Measurements from ENCODE around the gene ST14. TPM values are rescaled to one million over a fixed set of nuclear protein-coding genes. Genes with fewer than 3 reads are reported as not detected.

The ST14 gene
- total and polyA plus RNA-seq, 2 donors (not counting 3 experiments of a cell fraction or from before 2014, with no cell fraction given): 0.08 TPM; not detected in 1

DNA sequence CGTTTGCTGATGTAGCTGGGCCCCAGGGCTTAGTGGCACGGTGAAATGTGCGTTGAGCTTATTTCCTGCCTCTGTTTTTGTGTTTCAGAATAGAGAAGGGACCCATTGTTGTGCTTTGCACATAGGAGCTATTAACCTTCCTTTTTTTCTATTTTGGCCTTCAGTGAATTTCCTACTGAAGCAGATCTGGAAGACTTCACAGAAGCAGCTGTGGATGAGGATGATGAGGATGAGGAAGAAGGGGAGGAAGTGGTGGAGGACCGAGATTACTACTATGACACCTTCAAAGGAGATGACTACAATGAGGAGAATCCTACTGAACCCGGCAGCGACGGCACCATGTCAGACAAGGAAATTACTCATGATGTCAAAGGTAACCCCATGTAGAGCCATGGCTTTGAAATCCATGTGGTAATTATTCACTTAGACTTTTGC, 37.4 kb upstream of the ST14 start:
- Histone ChIP-seq H3K27me3 (ENCODE audit: control insufficient read depth in 2 of 2, insufficient read depth in 2 of 2, low read length in 2 of 2) (no peaks in the 10 kb centered on the region), H3K4me2 (ENCODE audit: insufficient read depth, low read length) (peak overlapping the region; percentile 68), H3K36me3 (ENCODE audit: control insufficient read depth in 2 of 2, extremely low read depth in 1 of 2, insufficient read depth in 2 of 2, low read length in 2 of 2) (peaks cover 12 to 17% of the 10 kb centered on the region in 2 experiments), H3K9ac (replicated peaks; ENCODE audit: extremely low read depth, insufficient read depth, low read length) (peak overlapping the region; percentile 45), H4K20me1 (replicated peaks; ENCODE audit: control insufficient read depth, extremely low read depth, insufficient read depth, low read length) (no peaks in the 10 kb centered on the region), H2AFZ (ENCODE audit: low read depth, low read length) (no peak overlapping the region), H3K9me1 (replicated peaks; ENCODE audit: control insufficient read depth, extremely low read depth, insufficient read depth, low read length) (no peaks in the 10 kb centered on the region), H3K4me3 (replicated peaks in 1 of 3; ENCODE audit: insufficient read depth in 1 of 3, low read depth in 1 of 3, low read length in 3 of 3) (peak overlapping the region in 1 of 3 experiments; percentile 6), H3K4me1 (ENCODE audit: control insufficient read depth, extremely low read depth, insufficient read depth, low read length) (peaks cover 66% of the 10 kb centered on the region), H3K9me3 (replicated peaks; ENCODE audit: control insufficient read depth, insufficient read depth, low read length) (no peaks in the 10 kb centered on the region), H3K79me2 (ENCODE audit: control insufficient read depth, insufficient read depth, low read length) (peaks cover 61% of the 10 kb centered on the region), H3K27ac (ENCODE audit: insufficient read depth, low read depth, low read length) (peak overlapping the region; percentile 84)
- FAIRE-seq (peak; percentile 91), DNase-seq (ENCODE audit: low read depth, low spot score) (peak; percentile 81)
- no TSS peak for BruUV-seq (replicated peaks)
- intact Hi-C loops (cut with micrococcal nuclease): loop anchor here (1.0 kb wide), 3 partner anchors 53 to 119 kb away; partner anchors contain the start of gene APLP2
- dilution Hi-C loops (cut with MboI; ENCODE audit: extremely low pct_ligation_motif_present, low sequenced_read_pairs): no loop called here
- POLR2A ChIA-PET: interaction anchor here (0.7 to 3.3 kb wide), 5 partner anchors 27 to 167 kb away, joined by 3 to 11 read pairs (median 3); partner anchors contain the start of genes APLP2 and PRDM10
- CTCF ChIA-PET: interaction anchor here (0.6 to 2.4 kb wide), 13 partner anchors 10 to 199 kb away, joined by 3 to 34 read pairs (median 4); partner anchors contain the start of gene PRDM10
- TF ChIP-seq POLR2A (IDR thresholded peaks at IDR 0.05; ENCODE audit: low read depth, low read length) (no peak), GATA2 (IDR thresholded peaks at IDR 0.05; ENCODE audit: insufficient read depth, insufficient read length, low read depth, low read length) (peak; percentile 84), MYC (IDR thresholded peaks at IDR 0.05; ENCODE audit: low read depth, low read length) (no peak), EZH2 (IDR thresholded peaks at IDR 0.05; ENCODE audit: borderline replicate concordance, low read depth, low read length, severe bottlenecking) (no peak), MAX (IDR thresholded peaks at IDR 0.05; ENCODE audit: insufficient read depth, insufficient read length) (no peak), POLR2AphosphoS5 (IDR thresholded peaks at IDR 0.05; ENCODE audit: insufficient read depth, low read depth, low read length) (peak; percentile 52), JUN (IDR thresholded peaks at IDR 0.05; ENCODE audit: borderline replicate concordance, insufficient read depth, insufficient read length, low read depth) (peak; percentile 62), FOS (IDR thresholded peaks at IDR 0.05; ENCODE audit: borderline replicate concordance, insufficient read depth, low read length) (peak; percentile 78)
- TF ChIP-seq, protein P1, sequence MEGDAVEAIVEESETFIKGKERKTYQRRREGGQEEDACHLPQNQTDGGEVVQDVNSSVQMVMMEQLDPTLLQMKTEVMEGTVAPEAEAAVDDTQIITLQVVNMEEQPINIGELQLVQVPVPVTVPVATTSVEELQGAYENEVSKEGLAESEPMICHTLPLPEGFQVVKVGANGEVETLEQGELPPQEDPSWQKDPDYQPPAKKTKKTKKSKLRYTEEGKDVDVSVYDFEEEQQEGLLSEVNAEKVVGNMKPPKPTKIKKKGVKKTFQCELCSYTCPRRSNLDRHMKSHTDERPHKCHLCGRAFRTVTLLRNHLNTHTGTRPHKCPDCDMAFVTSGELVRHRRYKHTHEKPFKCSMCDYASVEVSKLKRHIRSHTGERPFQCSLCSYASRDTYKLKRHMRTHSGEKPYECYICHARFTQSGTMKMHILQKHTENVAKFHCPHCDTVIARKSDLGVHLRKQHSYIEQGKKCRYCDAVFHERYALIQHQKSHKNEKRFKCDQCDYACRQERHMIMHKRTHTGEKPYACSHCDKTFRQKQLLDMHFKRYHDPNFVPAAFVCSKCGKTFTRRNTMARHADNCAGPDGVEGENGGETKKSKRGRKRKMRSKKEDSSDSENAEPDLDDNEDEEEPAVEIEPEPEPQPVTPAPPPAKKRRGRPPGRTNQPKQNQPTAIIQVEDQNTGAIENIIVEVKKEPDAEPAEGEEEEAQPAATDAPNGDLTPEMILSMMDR (IDR thresholded peaks at IDR 0.05; ENCODE audit: extremely low read depth in 1 of 2, insufficient read depth in 1 of 2, low read depth in 1 of 2, low read length in 2 of 2): no peak
